Endodermal cell (in vitro differentiated cells): ENCODE data around the gene UFD1. TPM values are rescaled to one million over a fixed set of nuclear protein-coding genes. Genes with fewer than 3 reads are reported as not detected.

Experiments
- DNase-seq: peaks from one replicate; pipeline ENCODE4 v3.0.0-alpha.2; 2017
- H3K27ac ChIP-seq: 2 replicates; pipeline ENCODE4 v1.5.1; 2013; ENCODE audit warnings: mild to moderate bottlenecking, low read depth, low read length, moderate library complexity
- H3K27me3 ChIP-seq: 2 replicates; pipeline ENCODE4 v1.6.1; 2013; ENCODE audit warnings: mild to moderate bottlenecking, low read length, moderate library complexity; ENCODE audit not compliant: insufficient read depth, control insufficient read depth, poor library complexity, severe bottlenecking
- H3K36me3 ChIP-seq: 2 replicates; pipeline ENCODE4 v1.7.0; 2013; ENCODE audit warnings: mild to moderate bottlenecking, low read length, moderate library complexity; ENCODE audit not compliant: control insufficient read depth, insufficient read depth
- H3K4me1 ChIP-seq: one replicate; pipeline ENCODE4 v1.7.0; 2013; ENCODE audit warnings: low read length; ENCODE audit not compliant: control insufficient read depth, insufficient read depth
- H3K4me3 ChIP-seq: 2 replicates; pipeline ENCODE4 v1.5.1; 2013; ENCODE audit warnings: mild to moderate bottlenecking, low read length, moderate library complexity
- H3K9ac ChIP-seq: 2 replicates; pipeline ENCODE4 v1.6.1; 2013; ENCODE audit warnings: mild to moderate bottlenecking, low read length, moderate library complexity; ENCODE audit not compliant: poor library complexity, severe bottlenecking; ENCODE audit errors: extremely low read depth
- H3K9me3 ChIP-seq: 2 replicates; pipeline ENCODE4 v1.6.1; 2013; ENCODE audit warnings: mild to moderate bottlenecking, low read length, moderate library complexity; ENCODE audit not compliant: control insufficient read depth
- H3K27ac Mint-ChIP-seq: 2 replicates; pipeline ENCODE4 v1.8.0; 2020; ENCODE audit warnings: mixed read lengths
- H3K27me3 Mint-ChIP-seq: 2 replicates; pipeline ENCODE4 v1.8.0; 2021; ENCODE audit warnings: mild to moderate bottlenecking, mixed read lengths; ENCODE audit not compliant: insufficient read depth
- H3K36me3 Mint-ChIP-seq: 2 replicates; pipeline ENCODE4 v1.8.0; 2020; ENCODE audit warnings: low read depth, mixed read lengths
- H3K4me1 Mint-ChIP-seq: 2 replicates; pipeline ENCODE4 v1.8.0; 2020; ENCODE audit warnings: mixed read lengths
- H3K4me3 Mint-ChIP-seq: 2 replicates; pipeline ENCODE4 v1.8.0; 2020; ENCODE audit warnings: mild to moderate bottlenecking, moderate library complexity, mixed read lengths
- H3K9me3 Mint-ChIP-seq: 2 replicates; pipeline ENCODE4 v1.8.0; 2020; ENCODE audit warnings: mild to moderate bottlenecking, mixed read lengths
- CTCF ChIP-seq: fragments of 200-600 bp; sonication (generic); conservative IDR thresholded peaks from 2 replicates; pipeline ENCODE4 v1.5.0; 2021; ENCODE audit warnings: antibody characterized with exemption, mild to moderate bottlenecking
- WGBS, 2 experiments: methylation state at CpG; one replicate each; pipeline versions ENCODE4 v1.1.5 to v1.1.7; 2013; ENCODE audit warnings: missing lambda C conversion rate in 2 of 2, mixed read lengths in 1 of 2; ENCODE audit not compliant: insufficient coverage in 1 of 2, insufficient read length in 1 of 2; 5-methylcytosine and 5-hydroxymethylcytosine counted together
- total RNA-seq, 2 donors: library from RNA; stranded (reverse); fragmentation: NEBNext Ultra II Directional in 1 of 2; extraction: Animal tissue kit (Norgen Biotek cat#: 25700) in 1 of 2; gene quantifications; 2 replicates in 1 of 2; 3 replicates in 1 of 2; pipeline ENCODE4 v1.2.1, GENCODE V29; 2021

The UFD1 gene
- total RNA-seq, 2 donors from 2014 or later: 67.7 to 69.2 TPM

GRCh38 chr22:19510919-19511341 is 31.9 kb upstream of the UFD1 start:
- H3K4me1 Mint-ChIP-seq: no peaks in the 10 kb centered on the region
- Histone ChIP-seq H3K9me3 (no peaks in the 10 kb centered on the region), H3K9ac (no peak overlapping the region), H3K4me3 (no peak overlapping the region), H3K4me1 (no peaks in the 10 kb centered on the region), H3K36me3 (peaks cover 28% of the 10 kb centered on the region), H3K27me3 (no peaks in the 10 kb centered on the region), H3K27ac (no peak overlapping the region)
- no peak for DNase-seq
- no peak for TF ChIP-seq CTCF
- no peaks in the 10 kb centered on the region for H3K9me3 Mint-ChIP-seq
- H3K27ac Mint-ChIP-seq: no peak overlapping the region
- H3K36me3 Mint-ChIP-seq: peaks cover 40% of the 10 kb centered on the region
- no peak overlapping the region for H3K4me3 Mint-ChIP-seq
- no peaks in the 10 kb centered on the region for H3K27me3 Mint-ChIP-seq
- WGBS, 2 experiments: 94 to 100% methylated on average over 1 to 2 of the region's 2 CpGs

DNA sequence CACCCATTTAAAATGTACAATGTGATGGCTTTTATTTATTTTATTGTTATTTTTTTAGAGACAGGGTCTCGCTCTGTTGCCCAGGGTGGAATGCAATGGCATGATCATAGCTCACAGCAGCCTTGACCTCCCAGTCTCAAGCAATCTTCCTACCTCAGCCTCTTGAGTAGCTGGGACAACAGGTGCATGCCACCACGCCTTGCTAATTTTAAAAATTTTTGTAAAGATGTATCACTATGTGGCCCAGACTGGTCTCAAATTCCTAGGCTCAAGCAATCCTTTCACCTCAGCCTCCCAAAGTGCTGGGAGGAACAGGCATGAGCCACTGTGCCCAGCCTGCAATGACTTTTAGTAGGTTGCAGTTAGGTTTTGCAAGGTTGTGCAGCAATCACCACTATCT is 30.9 kb upstream of the UFD1 start:
- Mint-ChIP-seq H3K4me3 (no peak overlapping the region), H3K27ac (no peak overlapping the region), H3K27me3 (no peaks in the 10 kb centered on the region), H3K9me3 (no peaks in the 10 kb centered on the region), H3K36me3 (peaks cover 40% of the 10 kb centered on the region), H3K4me1 (no peaks in the 10 kb centered on the region)
- H3K4me3 ChIP-seq: no peak overlapping the region
- no peaks in the 10 kb centered on the region for H3K4me1 ChIP-seq
- 90 to 91% methylated on average over 2 of the region's 2 CpGs for WGBS, 2 experiments
- DNase-seq: no peak
- TF ChIP-seq CTCF: no peak
- H3K9ac ChIP-seq: no peak overlapping the region
- H3K9me3 ChIP-seq: no peaks in the 10 kb centered on the region
- H3K27me3 ChIP-seq: no peaks in the 10 kb centered on the region
- no peak overlapping the region for H3K27ac ChIP-seq
- peaks cover 23% of the 10 kb centered on the region for H3K36me3 ChIP-seq

DNA sequence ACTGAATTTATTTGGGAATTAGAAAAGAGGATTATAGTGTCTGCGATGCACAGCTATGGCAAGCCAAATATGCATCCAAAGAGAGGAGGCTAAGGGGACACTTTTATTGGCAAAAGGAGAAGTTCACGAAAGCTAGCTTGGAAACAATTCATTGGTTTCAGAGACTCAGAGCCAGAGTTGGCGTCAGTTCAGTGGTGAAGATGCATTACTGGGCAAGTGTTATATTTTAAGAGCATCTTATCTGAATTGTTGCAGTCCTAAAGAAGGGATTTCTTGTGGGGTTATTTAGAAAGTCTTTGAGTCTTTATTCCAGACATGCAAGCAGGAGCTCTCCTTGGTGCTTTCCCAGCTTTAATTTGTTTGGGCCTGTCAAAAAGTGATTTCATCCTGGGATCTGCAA is 30.2 kb upstream of the UFD1 start:
- no peak overlapping the region for H3K9ac ChIP-seq
- DNase-seq: no peak

More for the DNA sequence above, 30.2 kb upstream of the UFD1 start:
- H3K27ac ChIP-seq: no peak overlapping the region
- no peak for TF ChIP-seq CTCF
- no peaks in the 10 kb centered on the region for H3K9me3 ChIP-seq
- peaks cover 17% of the 10 kb centered on the region for H3K36me3 ChIP-seq
- Mint-ChIP-seq H3K27ac (no peak overlapping the region), H3K36me3 (peaks cover 37% of the 10 kb centered on the region), H3K4me1 (no peaks in the 10 kb centered on the region), H3K4me3 (no peak overlapping the region), H3K9me3 (no peaks in the 10 kb centered on the region), H3K27me3 (no peaks in the 10 kb centered on the region)
- no peak overlapping the region for H3K4me3 ChIP-seq
- H3K4me1 ChIP-seq: no peaks in the 10 kb centered on the region
- H3K27me3 ChIP-seq: no peaks in the 10 kb centered on the region
- 91 to 100% methylated on average over 3 of the region's 3 CpGs for WGBS, 2 experiments
